Vagina (tissue), 2 donors: Measurements from ENCODE around the gene KRTAP16-1.
"Not testable (repeated sequence)": the region's sequence is repeated elsewhere in the genome, so short reads cannot be mapped to it uniquely, and the experiment has no call there.

ENCODE experiments used
- POLR2A ChIP-seq, 2 donors: fragments of 450-650 bp; IDR thresholded peaks; one replicate each; pipeline ENCODE4 v1.6.1; 2017; ENCODE audit warnings: antibody characterized with exemption in 2 of 2, mild to moderate bottlenecking in 2 of 2, moderate library complexity in 2 of 2
- TF ChIP-seq, protein P1 (sequence below), 3 experiments: fragments of 450-650 bp in 2 of 3; fragments of 200-600 bp in 1 of 3; sonication (generic) in 1 of 3; IDR thresholded peaks; one replicate each; pipeline ENCODE4 v1.5.1; 2017 to 2019; ENCODE audit warnings: antibody characterized with exemption in 3 of 3, mild to moderate bottlenecking in 2 of 3, moderate library complexity in 2 of 3

DNA sequence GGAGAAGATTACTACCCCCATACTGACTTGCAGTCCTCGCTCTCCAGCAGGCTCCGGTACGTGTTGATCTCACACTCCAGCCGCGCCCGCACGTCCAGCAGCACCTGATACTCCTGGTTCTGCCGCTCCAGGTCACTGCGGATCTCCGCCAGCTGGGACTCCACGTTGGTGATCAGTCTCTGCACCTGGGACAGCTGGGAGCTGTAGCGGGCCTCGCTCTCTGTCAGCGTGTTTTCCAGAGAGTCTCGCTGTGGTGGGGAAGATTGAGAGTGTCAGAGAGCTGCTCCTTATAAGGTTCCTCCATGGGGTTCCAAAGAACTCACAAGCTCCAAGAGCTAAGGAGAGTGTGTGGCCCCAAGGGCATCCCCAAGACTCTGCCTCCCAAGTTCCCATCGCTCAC is 37.3 kb upstream of the KRTAP16-1 start:
- TF ChIP-seq, protein P1, sequence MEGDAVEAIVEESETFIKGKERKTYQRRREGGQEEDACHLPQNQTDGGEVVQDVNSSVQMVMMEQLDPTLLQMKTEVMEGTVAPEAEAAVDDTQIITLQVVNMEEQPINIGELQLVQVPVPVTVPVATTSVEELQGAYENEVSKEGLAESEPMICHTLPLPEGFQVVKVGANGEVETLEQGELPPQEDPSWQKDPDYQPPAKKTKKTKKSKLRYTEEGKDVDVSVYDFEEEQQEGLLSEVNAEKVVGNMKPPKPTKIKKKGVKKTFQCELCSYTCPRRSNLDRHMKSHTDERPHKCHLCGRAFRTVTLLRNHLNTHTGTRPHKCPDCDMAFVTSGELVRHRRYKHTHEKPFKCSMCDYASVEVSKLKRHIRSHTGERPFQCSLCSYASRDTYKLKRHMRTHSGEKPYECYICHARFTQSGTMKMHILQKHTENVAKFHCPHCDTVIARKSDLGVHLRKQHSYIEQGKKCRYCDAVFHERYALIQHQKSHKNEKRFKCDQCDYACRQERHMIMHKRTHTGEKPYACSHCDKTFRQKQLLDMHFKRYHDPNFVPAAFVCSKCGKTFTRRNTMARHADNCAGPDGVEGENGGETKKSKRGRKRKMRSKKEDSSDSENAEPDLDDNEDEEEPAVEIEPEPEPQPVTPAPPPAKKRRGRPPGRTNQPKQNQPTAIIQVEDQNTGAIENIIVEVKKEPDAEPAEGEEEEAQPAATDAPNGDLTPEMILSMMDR (IDR thresholded peaks at IDR 0.05), result not testable (repeated sequence)
- not testable (repeated sequence) for TF ChIP-seq POLR2A (IDR thresholded peaks at IDR 0.05)
